Hypothalamus (tissue), 51 donors: Measurements from ENCODE around the gene ITGB2.
A peak's percentile ranks its signal among the peaks of the same experiment; 100 is the strongest.

Experiments
- DNase-seq, 51 donors: peaks; one replicate each; lab custom pipeline; 2025; lab: John Stamatoyannopoulos, UW

Gene ITGB2

DNA sequence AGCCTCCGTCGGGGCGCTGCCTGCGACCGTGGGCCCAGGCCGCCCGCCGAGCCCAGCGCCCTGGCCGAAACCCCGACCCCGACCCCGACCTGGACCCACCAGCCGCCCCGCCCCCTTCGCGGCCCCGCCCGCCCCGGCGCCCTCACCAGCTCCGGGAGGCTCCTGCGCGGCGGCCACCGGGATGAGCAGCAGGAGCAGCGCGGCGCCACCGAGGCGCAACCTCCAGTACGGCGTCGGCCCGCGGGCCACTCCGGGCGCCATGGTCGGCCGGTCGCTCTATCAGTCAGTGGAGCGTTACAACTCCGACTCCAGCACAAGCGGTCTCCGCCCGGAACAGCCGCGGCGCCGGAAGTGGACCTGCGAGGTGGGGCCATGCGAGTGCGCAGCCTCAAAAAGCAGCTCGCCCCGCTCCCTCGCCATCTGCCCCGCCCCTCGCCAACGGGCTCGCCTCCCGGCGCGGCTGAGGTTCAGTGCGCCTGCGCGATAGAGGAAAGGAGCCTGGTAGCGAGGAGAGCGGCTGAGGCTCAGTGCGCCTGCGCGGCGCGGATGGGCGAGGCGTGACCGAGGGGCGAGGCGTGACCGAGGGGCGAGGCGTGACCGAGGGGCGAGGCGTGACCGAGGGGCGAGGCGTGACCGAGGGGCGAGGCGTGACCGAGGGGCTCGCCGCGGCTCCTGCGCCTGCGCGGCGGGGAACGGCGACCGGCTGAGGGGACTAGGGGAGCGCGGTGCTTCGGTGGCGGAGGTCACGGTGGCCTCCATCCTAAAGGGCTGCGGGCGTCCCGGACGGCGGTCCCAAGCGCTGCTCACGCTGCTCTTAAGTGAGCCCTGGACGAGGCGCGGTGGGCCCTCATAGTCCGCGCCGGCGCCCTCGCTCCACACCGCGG is 47.1 kb downstream of the ITGB2 start, which contains the start of gene PTTG1IP:
PTTG1IP (minus strand) TSS at position 335 of the 884 bp plus-strand sequence; CDS start at position 261, 74 bp downstream.
- DNase-seq = peak; percentile 73 to 98 (median 94)

DNA sequence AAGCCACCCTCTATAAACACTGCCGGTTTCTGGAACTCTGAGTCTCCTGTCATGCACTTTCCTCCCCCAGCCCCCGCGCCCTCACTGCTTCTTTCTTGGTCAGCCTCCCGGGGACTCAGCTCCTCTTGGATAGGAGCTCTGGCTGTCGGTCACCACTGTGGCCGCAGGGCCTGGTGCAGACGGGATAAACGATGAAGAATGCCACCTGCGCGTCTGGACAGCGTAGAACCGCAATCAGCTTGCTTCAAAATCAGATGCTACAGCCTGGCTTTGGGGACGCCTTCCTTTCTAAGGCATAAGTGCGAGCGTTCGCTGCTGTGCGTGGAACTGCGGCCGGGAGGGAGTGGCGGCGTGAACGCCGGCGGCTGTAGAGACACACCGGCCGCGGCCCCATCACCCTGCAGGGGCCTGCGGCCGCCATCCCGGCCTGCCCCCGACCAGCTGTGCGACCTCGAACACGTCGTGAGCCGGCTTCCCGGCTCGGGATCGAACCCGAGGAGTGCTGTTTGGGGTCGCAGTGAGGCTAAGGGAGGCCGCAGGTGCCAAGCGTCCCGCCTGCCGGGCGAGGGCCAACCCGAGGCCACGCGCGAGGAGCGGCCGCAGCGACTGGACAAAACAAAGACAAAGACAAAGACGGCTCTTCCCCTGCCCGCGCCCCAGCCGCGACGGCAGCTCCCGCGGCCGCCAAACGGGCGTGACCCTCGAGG is 47.9 kb downstream of the ITGB2 start:
- DNase-seq = peak in 17 of 51 donors; percentile 12 to 59 (median 33)

DNA sequence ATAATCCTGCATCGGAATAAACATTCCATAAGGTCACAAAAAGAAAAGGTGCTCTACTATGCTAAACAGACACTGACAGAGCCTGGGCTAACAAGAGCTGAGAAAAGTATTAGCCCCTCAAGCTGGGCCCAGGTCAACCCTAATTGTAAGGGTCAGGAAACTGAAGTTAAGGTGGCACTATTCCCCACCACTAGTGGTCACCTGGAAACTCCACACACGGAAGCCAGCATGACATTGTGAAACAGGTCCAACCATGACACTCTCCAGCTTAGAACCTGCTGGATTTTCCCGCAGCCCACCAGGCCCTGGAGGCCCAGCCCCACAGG is 48.4 kb downstream of the ITGB2 start:
- DNase-seq = no peak

DNA sequence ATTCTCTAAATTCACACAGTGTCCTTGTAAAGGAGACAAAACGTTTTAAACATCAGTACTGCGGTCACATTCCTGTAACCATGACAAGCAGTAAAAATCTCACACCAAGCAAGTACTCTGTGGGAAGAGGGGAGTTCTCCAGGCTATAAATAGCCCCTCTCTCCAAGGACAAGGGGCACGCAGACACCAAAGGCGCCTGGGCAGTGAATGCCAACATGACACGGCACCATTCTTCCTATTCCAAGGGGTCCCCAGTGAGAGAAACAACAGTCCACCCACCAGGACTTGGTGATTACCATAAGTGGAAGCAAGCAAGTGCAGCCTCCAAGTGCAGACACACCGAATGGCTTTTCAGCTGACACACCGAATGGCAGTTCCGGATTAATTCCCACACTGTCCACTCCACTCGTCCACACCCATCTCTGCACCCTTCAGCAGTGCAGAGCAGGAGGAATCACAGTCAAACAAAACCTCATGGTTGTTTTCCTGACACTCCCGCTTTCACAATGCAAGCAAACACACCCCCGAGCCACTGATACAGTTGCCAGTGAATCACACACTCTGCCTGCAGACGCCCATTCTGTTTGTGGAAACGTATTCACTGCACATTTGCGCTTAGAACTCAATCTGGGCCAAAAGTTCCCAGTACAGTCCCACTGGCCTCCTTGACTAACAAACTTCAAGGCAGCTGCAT is 49.0 kb downstream of the ITGB2 start:
- peak in 10 of 51 donors; percentile 14 to 52 (median 38) for DNase-seq

DNA sequence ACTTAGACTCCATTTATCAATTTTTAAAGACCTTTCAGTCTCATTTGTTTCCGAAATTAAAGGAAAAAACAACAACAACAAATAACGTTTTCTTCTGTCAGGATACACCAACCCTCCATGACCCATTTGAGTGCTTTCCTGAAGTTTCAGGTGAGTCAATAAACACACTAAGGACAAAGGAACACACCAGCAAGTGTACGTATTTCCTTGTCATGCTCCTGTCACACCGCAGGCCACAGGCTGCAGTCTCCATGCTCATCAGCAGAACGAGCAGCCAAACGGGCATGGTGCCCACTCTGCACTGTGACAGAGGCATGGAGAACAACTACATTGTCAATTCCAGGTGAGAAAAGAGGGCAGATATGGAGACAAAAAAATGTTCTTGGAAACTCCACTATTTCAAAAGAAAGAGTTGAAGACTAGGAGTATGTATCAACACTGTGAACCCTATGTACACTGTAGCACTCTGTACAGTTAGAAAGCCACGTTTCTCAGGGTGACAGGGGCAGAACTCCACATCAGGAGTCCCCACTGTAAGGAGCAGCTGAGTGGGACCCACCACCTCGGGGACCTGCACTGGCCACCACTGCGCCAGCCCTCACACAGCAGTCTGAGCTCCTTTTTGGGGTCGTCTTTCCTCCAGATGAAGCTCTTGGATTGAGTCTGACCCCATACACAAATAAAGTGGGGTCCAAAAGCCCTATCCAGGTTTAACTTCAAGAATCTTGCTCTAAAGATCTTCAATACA is 49.8 kb downstream of the ITGB2 start:
- DNase-seq = peak in 9 of 51 donors; percentile 10 to 26 (median 18)

DNA sequence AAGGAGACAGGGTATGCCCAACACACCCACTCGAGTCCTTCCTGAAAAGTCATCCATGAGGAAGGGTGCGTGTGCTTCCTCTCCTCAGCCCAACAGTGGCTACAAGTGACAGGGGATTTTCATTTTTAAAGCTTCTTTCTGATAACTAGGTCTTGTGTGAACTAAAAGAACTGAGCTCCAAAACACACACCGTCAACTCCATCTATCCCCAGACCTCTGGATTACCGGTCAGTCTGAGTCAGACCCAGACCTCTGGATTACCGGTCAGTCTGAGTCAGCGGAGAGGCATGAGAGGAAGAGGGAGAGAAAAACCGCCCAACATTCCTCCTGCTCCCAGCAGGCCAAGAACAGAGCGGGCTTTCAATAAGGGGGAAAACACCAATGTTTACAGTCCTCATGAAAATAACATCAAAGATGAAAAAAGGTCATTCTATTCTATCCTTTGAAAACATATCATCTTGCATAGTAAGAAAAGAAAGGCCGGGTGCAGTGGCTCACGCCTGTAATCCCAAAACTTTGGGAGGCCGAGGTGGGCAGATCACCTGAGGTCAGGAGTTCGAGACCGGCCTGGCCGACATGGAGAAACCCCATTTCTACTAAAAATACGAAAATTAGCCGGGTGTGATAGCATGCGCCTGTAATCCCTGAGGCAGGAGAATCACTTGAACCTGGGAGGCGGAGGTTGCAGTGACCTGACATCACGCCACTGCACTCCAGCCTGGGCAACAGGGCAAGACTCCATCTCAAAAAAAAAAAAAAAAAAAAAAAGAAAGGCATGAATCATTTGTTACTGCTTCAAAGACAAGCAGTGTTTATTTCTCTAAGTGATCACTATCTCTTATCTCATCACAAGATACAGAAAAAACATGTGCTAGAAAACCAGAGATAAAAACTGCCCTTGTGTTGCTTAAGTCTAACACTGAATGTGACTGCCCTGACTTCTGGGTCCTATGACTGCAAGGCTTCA is 50.6 kb downstream of the ITGB2 start:
- DNase-seq = peak in 7 of 51 donors; percentile 22 to 67 (median 36)

DNA sequence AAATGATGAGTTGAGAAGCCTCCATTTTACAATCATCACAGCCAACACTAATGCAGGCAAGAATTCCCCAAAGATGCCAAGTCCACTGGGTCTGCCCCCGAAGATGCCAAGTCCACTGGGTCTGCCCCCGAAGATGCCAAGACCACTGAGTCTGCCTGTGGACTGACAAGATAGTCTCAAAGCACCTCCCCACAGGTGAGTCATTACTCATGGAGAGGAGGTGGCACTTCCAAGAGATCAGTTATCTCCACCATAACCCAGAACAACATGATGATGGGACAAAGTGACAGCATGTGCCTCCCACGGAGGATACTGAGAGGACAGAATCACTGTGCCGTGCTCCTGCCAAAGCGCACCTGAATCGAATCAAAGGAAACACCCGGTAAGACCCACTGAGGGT is 52.0 kb downstream of the ITGB2 start:
- no peak for DNase-seq

DNA sequence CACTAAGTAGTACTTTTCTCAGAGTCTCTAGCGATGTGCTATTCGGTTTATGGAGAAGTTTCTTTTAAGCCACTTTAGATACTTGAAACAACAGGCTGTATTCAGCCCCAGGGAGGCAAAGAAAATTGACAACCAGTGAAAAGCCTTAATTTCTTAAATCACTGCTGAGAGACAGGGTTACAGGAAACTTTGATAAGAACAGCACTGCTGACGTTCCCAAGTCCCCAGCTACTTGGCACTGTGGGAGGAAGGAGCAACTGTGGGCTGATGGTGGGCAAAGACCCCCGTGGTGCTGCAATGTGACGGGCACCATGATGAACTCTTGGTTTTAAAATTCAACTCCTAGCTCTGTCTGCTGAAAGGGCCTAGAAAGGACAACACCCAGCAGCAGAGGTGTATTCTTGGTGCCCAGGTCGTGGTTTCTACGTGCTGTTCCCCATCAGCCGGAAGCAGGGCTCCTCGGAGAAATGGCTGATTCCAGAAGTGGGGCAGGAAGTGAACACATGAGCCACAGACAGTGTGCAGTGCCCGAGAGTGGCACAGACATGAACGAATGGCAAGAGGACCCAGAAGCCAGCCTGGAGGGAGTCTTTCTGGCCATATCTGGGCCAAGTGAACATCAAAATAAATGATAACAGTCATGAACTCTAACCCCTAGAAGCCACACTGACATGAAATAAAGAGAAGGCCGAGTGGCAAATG is 52.5 kb downstream of the ITGB2 start:
- DNase-seq = no peak

DNA sequence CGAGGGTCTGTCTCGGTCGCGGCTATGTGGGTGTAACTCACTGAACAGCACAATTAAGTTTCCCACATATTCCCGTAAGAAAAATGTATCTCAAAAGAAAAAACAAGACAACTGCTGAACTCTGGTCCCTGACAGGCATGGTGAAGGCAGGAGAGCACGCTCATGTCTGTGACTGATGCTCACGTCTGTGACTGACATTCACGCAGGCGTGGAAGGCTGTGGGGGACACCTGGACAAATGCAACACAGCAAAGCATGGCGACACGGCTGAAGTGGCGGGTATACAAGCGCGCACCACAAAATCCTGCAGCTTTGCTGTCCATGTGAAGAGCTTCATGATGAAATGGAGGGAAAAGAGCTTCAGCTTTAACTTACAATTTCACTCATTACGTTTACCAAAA is 53.2 kb downstream of the ITGB2 start:
- peak in 1 of 51 donors; percentile 6 for DNase-seq

DNA sequence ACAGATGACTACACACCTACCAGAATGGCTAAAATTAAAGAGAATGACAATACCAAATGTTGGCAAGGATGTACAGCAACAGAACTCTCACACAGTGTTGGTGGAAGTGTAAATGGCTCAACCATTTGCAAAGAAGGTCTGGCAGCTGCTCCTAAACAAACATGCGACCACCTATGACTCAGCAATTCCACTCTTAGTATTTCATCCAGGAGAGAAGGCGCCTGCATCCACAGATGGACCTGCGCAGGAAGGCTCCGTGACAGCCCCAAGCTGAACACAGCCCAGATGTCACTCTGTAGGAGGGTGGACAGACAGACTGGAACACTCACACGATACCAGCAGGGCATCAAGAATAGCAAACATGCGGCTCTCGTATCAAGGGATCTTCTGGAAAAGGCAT is 53.9 kb downstream of the ITGB2 start:
- DNase-seq = peak in 1 of 51 donors; percentile 47

DNA sequence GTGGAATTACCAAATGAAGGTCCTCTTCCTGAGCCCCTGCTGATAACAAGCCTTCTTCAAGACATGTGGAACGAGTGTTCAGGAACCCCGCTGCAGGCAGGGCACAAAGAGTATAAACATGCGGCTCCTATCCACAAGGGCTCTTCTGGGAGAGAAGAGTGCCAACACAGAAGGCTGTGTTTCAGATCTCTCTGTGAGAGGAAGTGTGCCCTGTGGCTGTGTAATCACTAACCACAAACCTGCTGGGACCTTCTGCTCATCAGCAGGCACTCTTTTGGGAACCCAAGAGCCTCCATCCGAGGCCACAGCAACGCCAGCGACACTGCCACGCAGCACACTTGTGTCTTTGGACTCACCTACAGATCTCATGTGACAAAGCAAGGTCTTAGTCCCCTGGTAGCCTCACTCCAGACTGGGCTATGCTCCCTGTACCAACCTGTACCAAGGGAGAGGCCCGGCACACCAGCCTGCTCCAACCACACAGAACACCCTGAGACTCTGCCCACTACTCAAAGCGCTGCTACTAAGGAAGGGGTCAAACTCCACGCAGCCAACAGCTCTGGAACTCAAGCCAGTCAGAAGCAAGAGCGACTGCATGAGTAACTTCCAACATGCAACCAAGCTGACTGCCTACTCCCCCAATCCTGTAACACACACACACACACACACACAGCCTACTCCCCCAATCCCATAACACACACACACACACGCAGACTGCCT is 55.0 kb downstream of the ITGB2 start:
- DNase-seq = peak in 2 of 51 donors; percentile 10

DNA sequence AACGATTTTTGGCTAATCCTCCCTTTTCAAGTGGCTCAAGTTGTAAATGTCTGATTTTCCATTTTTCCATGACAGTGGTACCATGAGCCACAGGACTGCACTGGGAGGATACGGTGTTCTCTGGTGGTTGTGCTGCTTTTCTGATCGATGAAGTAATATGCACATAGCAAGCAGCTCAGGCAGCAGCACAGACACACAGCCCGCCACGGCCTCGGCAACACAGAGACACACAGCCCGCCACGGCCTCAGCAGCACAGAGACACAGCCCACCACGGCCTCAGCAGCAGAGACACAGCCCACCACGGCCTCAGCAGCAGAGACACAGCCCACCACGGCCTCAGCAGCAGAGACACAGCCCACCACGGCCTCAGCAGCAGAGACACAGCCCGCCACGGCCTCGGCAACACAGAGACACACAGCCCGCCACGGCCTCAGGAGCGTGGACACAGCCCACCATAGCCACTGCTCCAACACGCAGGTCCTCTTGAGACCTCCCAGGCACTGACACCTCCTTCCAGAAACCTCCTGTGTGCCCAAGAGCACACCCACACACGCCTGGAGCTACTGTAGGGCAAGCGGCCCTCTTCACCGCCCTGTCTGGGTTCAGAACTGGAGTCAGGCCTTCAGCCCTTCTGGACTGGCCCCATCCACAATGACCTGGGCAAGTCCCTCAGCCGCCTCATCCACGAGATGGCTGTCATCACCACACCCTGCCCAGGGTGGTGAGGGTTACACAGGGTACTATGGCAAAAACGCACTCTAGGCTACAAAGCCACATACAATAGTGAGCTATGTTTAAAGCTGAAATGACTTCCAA is 57.6 kb downstream of the ITGB2 start:
- no peak for DNase-seq

DNA sequence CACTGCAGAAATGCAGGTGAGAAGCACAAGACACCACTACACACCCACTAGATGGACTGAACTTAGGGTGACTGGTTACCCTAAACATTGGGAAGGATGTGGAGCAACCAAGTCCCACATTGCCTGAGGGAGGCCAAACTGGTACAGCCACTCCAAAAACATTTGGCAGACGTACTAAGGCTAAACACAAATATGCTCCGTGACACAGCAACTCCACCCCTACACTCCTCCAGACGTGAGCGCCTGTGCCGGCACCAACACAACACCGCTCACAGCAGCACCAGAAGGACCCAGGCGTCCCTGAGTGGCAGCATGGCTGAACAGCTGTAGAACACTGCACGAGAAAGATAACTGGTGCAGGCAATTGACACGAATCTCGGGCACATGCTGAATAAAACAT is 61.9 kb downstream of the ITGB2 start:
- DNase-seq = no peak

DNA sequence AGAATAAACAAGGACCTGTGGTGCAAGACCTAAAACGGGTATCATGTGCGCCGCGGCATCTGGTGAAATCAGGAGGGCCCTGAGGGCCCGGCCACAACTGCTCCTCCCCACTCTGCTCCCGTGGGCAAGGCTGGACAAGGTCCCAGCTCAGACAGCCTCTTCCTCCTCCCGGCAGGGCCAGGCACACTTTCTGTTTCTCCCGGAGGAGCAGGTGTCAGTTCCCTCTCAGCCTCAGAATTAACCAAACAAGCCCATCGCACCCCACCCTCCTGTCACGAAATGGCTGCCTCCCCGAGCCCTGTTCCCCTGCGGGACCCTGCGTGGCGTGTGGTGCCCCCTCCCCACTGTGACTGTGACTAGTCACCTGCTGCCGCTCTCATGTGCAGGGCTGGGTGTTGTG is 62.4 kb downstream of the ITGB2 start:
- no peak for DNase-seq

DNA sequence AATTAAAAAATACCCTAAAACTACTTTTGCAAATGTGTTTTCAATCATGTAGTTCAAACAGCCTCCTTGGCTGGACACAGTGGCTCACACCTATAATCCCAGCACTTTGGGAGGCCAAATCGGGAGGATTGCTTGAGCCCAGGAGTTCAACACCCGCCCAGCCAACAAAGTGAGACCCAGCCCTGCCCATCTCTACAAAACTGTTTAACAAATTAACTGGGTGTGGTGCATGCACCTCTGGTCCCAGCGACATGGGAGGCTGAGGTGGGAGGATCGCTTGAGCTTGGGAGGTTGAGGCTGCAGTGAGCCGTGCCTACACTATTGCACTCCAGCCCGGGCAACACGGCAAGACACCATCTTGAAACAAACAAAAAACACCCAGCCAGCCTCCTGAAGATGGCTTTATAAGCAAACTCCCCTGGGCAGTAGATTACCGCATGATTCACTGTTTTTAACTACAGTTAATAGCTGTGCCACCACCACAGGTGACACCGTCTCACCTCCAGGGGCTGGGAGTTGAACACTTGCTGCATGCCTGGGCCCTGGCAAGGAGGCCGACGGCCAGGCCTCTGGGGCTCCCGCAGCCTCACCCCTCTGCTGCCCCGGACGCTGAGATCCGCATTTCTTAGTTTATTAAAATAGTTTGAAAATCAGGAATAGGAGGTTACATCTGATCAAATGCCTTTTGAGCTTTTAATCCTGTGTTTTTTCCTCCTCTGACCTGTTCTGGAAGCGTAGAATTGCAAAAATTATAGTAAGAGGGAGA is 63.4 kb downstream of the ITGB2 start:
- DNase-seq = no peak

DNA sequence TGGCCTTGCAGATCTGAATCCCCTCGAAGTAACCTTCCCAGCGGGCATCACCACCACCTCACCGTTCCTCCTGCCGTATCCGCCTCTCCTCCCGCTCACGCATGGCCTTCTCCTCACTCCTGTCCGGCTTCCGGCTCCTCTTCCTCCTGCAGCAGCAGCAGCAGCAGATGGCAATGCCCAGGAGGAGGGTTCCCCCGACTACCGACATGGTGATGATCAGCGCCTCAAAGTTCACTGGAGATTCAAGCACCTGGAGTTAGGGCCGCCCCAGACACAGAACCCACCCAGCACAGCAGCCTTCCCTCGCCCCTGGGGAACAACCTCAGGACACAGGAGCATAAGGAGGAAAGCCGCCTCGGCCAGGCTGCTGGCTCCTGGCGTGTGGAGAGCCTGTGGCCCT is 64.6 kb downstream of the ITGB2 start:
- DNase-seq = no peak
